Neuron (in vitro differentiated cells): ENCODE results near the gene TECPR1.

ENCODE experiments used
- H2AFZ ChIP-seq: one replicate; pipeline ENCODE4 v1.6.1; 2013; ENCODE audit warnings: low read depth, mild to moderate bottlenecking, inconsistent platforms, low read length, moderate library complexity
- H3K27me3 ChIP-seq: one replicate; pipeline ENCODE4 v1.6.1; 2013; ENCODE audit warnings: low read length; ENCODE audit not compliant: insufficient read depth
- H3K36me3 ChIP-seq: one replicate; pipeline ENCODE4 v1.6.1; 2013; ENCODE audit warnings: low read length; ENCODE audit not compliant: insufficient read depth
- H3K4me1 ChIP-seq: one replicate; pipeline ENCODE4 v1.6.1; 2013; ENCODE audit warnings: low read length; ENCODE audit not compliant: insufficient read depth
- H3K4me3 ChIP-seq: 2 replicates; pipeline ENCODE4 v1.5.1; 2013; ENCODE audit warnings: mild to moderate bottlenecking, low read length, moderate library complexity
- H3K9me3 ChIP-seq: one replicate; pipeline ENCODE4 v1.6.1; 2013; ENCODE audit warnings: low read length

TECPR1 gene

GRCh38 chr7:98288064-98288823 is 36.2 kb upstream of the TECPR1 start:
- Histone ChIP-seq H3K4me3 (no peak overlapping the region), H2AFZ (no peak overlapping the region), H3K36me3 (peaks cover 38% of the 10 kb centered on the region), H3K4me1 (peaks cover 22% of the 10 kb centered on the region), H3K9me3 (no peaks in the 10 kb centered on the region), H3K27me3 (no peaks in the 10 kb centered on the region)

- H2AFZ ChIP-seq: no peak overlapping the region
- peaks cover 29% of the 10 kb centered on the region for H3K4me1 ChIP-seq
- no peak overlapping the region for H3K4me3 ChIP-seq
- H3K36me3 ChIP-seq: peaks cover 35% of the 10 kb centered on the region
- no peaks in the 10 kb centered on the region for H3K9me3 ChIP-seq
- H3K27me3 ChIP-seq: no peaks in the 10 kb centered on the region
These were observed 35.5 kb upstream of the TECPR1 start for GRCh38 chr7:98287486-98287959.

GRCh38 chr7:98286701-98287485 is 34.9 kb upstream of the TECPR1 start:
- Histone ChIP-seq H3K4me1 (peaks cover 34% of the 10 kb centered on the region), H3K36me3 (peaks cover 29% of the 10 kb centered on the region), H3K27me3 (no peaks in the 10 kb centered on the region), H3K4me3 (no peak overlapping the region), H3K9me3 (no peaks in the 10 kb centered on the region), H2AFZ (no peak overlapping the region)

- Histone ChIP-seq H3K27me3 (no peaks in the 10 kb centered on the region), H3K4me3 (no peak overlapping the region), H3K9me3 (no peaks in the 10 kb centered on the region), H3K4me1 (peaks cover 34% of the 10 kb centered on the region), H3K36me3 (peaks cover 23% of the 10 kb centered on the region), H2AFZ (no peak overlapping the region)
These were observed 34.1 kb upstream of the TECPR1 start for GRCh38 chr7:98286093-98286539.

- no peaks in the 10 kb centered on the region for H3K27me3 ChIP-seq
- no peak overlapping the region for H3K4me3 ChIP-seq
- H2AFZ ChIP-seq: no peak overlapping the region
- H3K9me3 ChIP-seq: no peaks in the 10 kb centered on the region
- peaks cover 23% of the 10 kb centered on the region for H3K36me3 ChIP-seq
- H3K4me1 ChIP-seq: peaks cover 40% of the 10 kb centered on the region
These were observed 33.4 kb upstream of the TECPR1 start for GRCh38 chr7:98285157-98286092.

GRCh38 chr7:98284335-98285036 is 32.5 kb upstream of the TECPR1 start:
- H3K9me3 ChIP-seq: no peaks in the 10 kb centered on the region
- peaks cover 40% of the 10 kb centered on the region for H3K4me1 ChIP-seq
- peaks cover 23% of the 10 kb centered on the region for H3K36me3 ChIP-seq
- no peak overlapping the region for H2AFZ ChIP-seq
- no peaks in the 10 kb centered on the region for H3K27me3 ChIP-seq
- no peak overlapping the region for H3K4me3 ChIP-seq

GRCh38 chr7:98283887-98284222 is 31.8 kb upstream of the TECPR1 start:
- H3K27me3 ChIP-seq: no peaks in the 10 kb centered on the region
- no peaks in the 10 kb centered on the region for H3K9me3 ChIP-seq
- no peak overlapping the region for H2AFZ ChIP-seq
- H3K4me1 ChIP-seq: peaks cover 40% of the 10 kb centered on the region
- H3K36me3 ChIP-seq: peaks cover 23% of the 10 kb centered on the region
- no peak overlapping the region for H3K4me3 ChIP-seq

GRCh38 chr7:98283127-98283886 is 31.3 kb upstream of the TECPR1 start:
- peak overlapping the region; percentile 60 for H3K4me3 ChIP-seq
- H3K36me3 ChIP-seq: peaks cover 23% of the 10 kb centered on the region
- H3K9me3 ChIP-seq: no peaks in the 10 kb centered on the region
- no peaks in the 10 kb centered on the region for H3K27me3 ChIP-seq
- H2AFZ ChIP-seq: no peak overlapping the region
- peaks cover 40% of the 10 kb centered on the region for H3K4me1 ChIP-seq

GRCh38 chr7:98282703-98283102 is 30.7 kb upstream of the TECPR1 start:
- no peaks in the 10 kb centered on the region for H3K9me3 ChIP-seq
- H3K4me3 ChIP-seq: peak overlapping the region; percentile 60
- peaks cover 40% of the 10 kb centered on the region for H3K4me1 ChIP-seq
- no peaks in the 10 kb centered on the region for H3K27me3 ChIP-seq
- H2AFZ ChIP-seq: no peak overlapping the region
- peaks cover 19% of the 10 kb centered on the region for H3K36me3 ChIP-seq

GRCh38 chr7:98281757-98282606 is 29.9 kb upstream of the TECPR1 start:
- Histone ChIP-seq H3K4me3 (peak overlapping the region; percentile 60), H3K27me3 (no peaks in the 10 kb centered on the region), H2AFZ (no peak overlapping the region), H3K4me1 (peaks cover 40% of the 10 kb centered on the region), H3K36me3 (peaks cover 13% of the 10 kb centered on the region), H3K9me3 (no peaks in the 10 kb centered on the region)
